Kidney (tissue), 14 donors: ENCODE measurements around the gene POLR2C. TPM values are rescaled to one million over a fixed set of nuclear protein-coding genes. Genes with fewer than 3 reads are reported as not detected.
"Not testable (repeated sequence)": the region's sequence is repeated elsewhere in the genome, so short reads cannot be mapped to it uniquely, and the experiment has no call there.

Source experiments
- DNase-seq, 5 donors: peaks; one replicate each; pipeline ENCODE4 v3.0.0-alpha.2; 2013 to 2020
- FAIRE-seq: peaks from 2 replicates; lab custom pipeline; 2012; peaks lifted over from hg19 to GRCh38; lab: Jason Lieb, UNC
- H3K27ac ChIP-seq, 2 donors: one replicate each; pipeline ENCODE4 v1.7.0; 2013; ENCODE audit warnings: low read depth in 2 of 2, low read length in 2 of 2, inconsistent platforms in 1 of 2
- H3K27me3 ChIP-seq: one replicate; pipeline ENCODE4 v1.7.1; 2013; ENCODE audit warnings: low read length, inconsistent platforms; ENCODE audit not compliant: control insufficient read depth, insufficient read depth
- H3K36me3 ChIP-seq, 3 donors: one replicate each; pipeline versions ENCODE4 v1.7.0 to v1.7.1; 2013; ENCODE audit warnings: low read length in 3 of 3, control low read depth in 1 of 3, inconsistent platforms in 1 of 3; ENCODE audit not compliant: insufficient read depth in 3 of 3, control insufficient read depth in 2 of 3
- H3K4me1 ChIP-seq, 3 donors: one replicate each; pipeline versions ENCODE4 v1.7.0 to v1.7.1; 2013; ENCODE audit warnings: low read length in 3 of 3, inconsistent platforms in 1 of 3, low read depth in 1 of 3; ENCODE audit not compliant: control insufficient read depth in 2 of 3, insufficient read depth in 2 of 3
- H3K4me3 ChIP-seq, 3 donors: one replicate each; pipeline versions ENCODE4 v1.7.0 to v1.8.1; 2013; ENCODE audit warnings: low read length in 3 of 3, control low read depth in 1 of 3, inconsistent platforms in 1 of 3
- H3K9ac ChIP-seq, 3 donors: one replicate each; pipeline versions ENCODE4 v1.7.0 to v1.7.1; 2013; ENCODE audit warnings: low read length in 3 of 3, control low read depth in 1 of 3, inconsistent platforms in 1 of 3
- H3K9me3 ChIP-seq, 3 donors: one replicate each; pipeline versions ENCODE4 v1.7.0 to v1.7.1; 2013; ENCODE audit warnings: low read length in 3 of 3, control low read depth in 1 of 3, inconsistent platforms in 1 of 3; ENCODE audit not compliant: control insufficient read depth in 2 of 3, insufficient read depth in 1 of 3
- CTCF ChIP-seq: IDR thresholded peaks from 3 replicates; pipeline ENCODE4 v1.5.1; 2012; ENCODE audit warnings: mild to moderate bottlenecking, moderate library complexity, borderline replicate concordance; ENCODE audit not compliant: insufficient read depth; ENCODE audit errors: extremely low read depth
- intact Hi-C: fragments of 100-400 bp; cut with DNase I; formaldehyde crosslinking; loops from one replicate; pipeline ENCODE4 v1.11.1; 2022
- polyA plus RNA-seq: library from polyadenylated mRNA; stranded (reverse); fragments of 350-450 nt; fragmentation: Illumina TruSeq; extraction: RNeasy Lipid Tissue Mini Kit (QIAGEN cat#74804); gene quantifications from one replicate; pipeline ENCODE4 v1.2.3, GENCODE V29; 2014; ENCODE audit warnings: low read depth, low replicate concordance; ENCODE audit not compliant: insufficient read depth
- total RNA-seq: library from RNA; stranded (reverse); fragmentation: NEBNext Ultra II Directional; extraction: Animal tissue kit (Norgen Biotek cat#: 25700); gene quantifications from one replicate; pipeline ENCODE4 v1.2.1, GENCODE V29; 2021
- donor health status: control.
- donor health status: control.
- donor health status: control.
- donor health status: control.
- donor health status: control.
- donor health status: DM: yes; HTN: yes; CAD: no.
- donor health status: Normal renal cell carcinoma (clear cell type).

The POLR2C gene
- total and polyA plus RNA-seq, 2 donors from 2014 or later = 58.9 to 68.9 TPM

DNA sequence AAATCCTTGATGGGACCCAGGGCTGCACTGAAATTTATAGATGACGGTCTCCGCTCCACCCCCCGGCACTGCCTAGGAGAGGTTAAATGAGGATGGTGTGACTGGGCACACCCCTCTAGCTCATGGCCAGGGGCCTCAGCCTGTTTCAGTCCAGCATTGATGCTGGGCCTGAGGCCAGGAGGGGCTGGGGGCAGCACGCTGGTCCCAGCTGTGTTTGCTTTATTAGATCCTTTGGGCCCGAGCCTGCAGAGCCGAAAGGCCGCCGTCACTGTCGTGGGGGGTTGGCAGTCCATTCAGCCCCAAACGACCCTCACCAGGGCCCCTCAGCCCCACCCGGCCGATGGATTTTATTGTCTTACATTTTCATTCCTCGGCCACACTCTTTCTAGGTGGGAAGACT, 34.6 kb downstream of the POLR2C start:
- no peak overlapping the region for H3K27ac ChIP-seq
- H3K9me3 ChIP-seq = no peaks in the 10 kb centered on the region
- intact Hi-C loops = no loop called here
- DNase-seq (peak in 1 of 5 donors; percentile 43), FAIRE-seq (no peak)
- no peaks in the 10 kb centered on the region for H3K4me1 ChIP-seq
- H3K36me3 ChIP-seq = no peaks in the 10 kb centered on the region
- H3K4me3 ChIP-seq = no peak overlapping the region
- no peak for TF ChIP-seq CTCF
- H3K27me3 ChIP-seq = no peaks in the 10 kb centered on the region
- H3K9ac ChIP-seq = no peak overlapping the region

DNA sequence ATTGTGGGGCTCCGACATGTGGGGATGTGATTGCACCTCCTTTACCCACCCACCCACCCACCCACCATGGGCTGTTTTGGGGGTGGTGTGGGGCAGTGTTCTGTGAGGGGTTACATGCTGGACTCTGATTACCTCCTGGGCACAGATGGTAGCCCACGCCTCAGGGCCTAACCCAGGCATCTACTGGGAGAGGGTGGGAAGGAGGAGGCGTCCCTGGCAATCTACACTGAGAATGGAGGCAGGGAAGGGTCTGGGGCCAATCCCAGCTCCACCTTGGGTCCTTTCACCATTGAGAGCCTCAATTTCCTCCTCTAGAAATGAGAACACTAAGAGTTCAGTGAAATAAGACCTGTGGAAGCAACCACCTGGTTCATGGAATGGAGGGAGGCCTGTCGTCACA, 35.6 kb downstream of the POLR2C start:
- Histone ChIP-seq H3K9me3 (no peaks in the 10 kb centered on the region), H3K4me1 (no peaks in the 10 kb centered on the region), H3K9ac (no peak overlapping the region), H3K27me3 (no peaks in the 10 kb centered on the region), H3K36me3 (no peaks in the 10 kb centered on the region), H3K4me3 (no peak overlapping the region), H3K27ac (no peak overlapping the region)
- intact Hi-C loops = no loop called here
- no peak for TF ChIP-seq CTCF
- no peak for FAIRE-seq
- peak in 1 of 5 donors; percentile 14 for DNase-seq

- H3K9me3 ChIP-seq, H3K4me3 ChIP-seq, H3K36me3 ChIP-seq, H3K27me3 ChIP-seq, H3K9ac ChIP-seq, H3K4me1 ChIP-seq, H3K27ac ChIP-seq, intact Hi-C loops, FAIRE-seq: not testable (repeated sequence)
- DNase-seq = peak in 1 of 5 donors; percentile 26
Observed at GRCh38 chr16:57499941-57500340, 37.5 kb downstream of the POLR2C start.

DNA sequence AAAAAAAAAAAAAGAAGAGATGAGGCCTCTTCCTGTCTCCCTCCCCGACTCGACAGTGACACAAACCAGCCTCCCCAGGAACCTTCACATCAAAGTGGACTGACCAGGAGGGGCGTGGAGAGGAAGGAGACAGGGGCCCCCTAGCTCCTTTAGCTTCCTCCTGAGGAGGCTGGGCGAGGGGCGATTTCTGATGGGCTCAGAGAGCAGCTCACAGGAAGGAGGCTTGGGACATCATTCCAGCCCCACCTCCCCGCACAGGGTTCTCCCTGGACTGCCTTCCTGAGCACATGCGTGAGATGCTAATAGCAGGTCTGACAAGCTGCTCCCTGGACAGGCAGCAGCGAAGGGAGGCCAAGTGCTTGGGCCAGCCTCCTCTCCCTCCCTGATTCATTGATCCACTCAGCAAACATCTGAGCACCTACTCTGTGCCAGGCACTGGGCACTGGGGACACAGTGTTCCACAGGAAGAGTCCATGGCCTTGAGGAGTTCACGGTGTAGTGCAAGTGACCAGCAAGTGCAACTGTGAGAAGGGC, 38.2 kb downstream of the POLR2C start:
- Histone ChIP-seq H3K9me3 (no peaks in the 10 kb centered on the region), H3K27me3 (no peaks in the 10 kb centered on the region), H3K4me3 (no peak overlapping the region), H3K4me1 (peaks cover 0 to 2% (median 0%) of the 10 kb centered on the region in 3 donors), H3K27ac (no peak overlapping the region), H3K36me3 (no peaks in the 10 kb centered on the region), H3K9ac (no peak overlapping the region)
- DNase-seq = peak in 1 of 5 donors; percentile 60
- FAIRE-seq = no peak
- no peak for TF ChIP-seq CTCF
- intact Hi-C loops = no loop called here
